NCI-H2029 treated with DMSO at 0.1 percent for 48 hours (cell line): ENCODE results near the gene LAGE3.

Experiments used
- DNase-seq: peaks from one replicate; lab custom pipeline; 2025; lab: John Stamatoyannopoulos, UW

Gene LAGE3

DNA sequence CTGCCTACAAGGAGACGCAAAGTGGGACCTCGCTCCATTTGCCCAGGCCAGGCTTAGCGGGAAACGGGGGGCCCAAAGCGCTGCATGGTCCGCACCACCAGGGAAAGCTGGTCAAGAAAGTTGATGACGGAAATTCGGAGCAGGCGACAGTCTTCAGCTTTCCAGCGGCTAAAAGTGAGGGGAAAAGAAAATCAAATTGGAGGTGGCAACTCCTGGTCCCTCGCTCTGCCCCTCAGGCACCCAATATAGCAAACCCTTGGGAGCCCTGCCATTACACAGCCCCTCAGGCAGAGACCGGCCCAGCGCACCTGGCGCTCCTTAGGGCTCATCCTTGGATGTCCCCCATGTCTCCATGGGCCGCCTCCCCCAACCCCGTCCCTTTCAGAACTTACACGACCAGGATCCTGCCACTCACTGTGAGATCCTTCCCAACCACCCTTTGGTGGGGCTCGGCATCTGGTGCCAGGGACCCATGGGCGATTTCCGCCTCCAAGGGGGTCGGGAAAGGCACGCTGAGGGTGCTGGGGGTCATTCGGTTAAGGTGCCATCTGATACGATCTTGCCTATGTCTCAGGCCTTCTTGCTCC, 1.1 kb downstream of the LAGE3 start:
- DNase-seq = no peak

DNA sequence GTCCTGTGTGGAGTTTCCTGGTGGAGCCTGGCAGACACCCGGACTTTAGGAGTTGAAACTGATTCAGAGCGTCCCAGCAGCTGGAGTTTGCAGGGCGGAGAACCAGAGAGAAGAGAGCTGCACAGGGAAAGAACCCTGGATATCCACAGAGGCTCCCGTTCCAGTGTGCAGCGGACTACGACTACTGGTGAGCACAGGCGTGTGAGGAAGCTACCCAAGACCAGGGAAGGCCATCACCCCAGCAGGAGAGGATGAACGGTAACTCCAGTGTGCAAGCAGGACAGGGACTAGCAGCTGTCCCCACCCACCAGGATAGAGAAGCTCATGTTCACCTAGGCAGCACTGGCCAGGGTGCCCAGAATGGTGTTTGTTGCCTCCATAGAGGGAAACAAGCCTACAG, 2.3 kb downstream of the LAGE3 start:
- DNase-seq = no peak

DNA sequence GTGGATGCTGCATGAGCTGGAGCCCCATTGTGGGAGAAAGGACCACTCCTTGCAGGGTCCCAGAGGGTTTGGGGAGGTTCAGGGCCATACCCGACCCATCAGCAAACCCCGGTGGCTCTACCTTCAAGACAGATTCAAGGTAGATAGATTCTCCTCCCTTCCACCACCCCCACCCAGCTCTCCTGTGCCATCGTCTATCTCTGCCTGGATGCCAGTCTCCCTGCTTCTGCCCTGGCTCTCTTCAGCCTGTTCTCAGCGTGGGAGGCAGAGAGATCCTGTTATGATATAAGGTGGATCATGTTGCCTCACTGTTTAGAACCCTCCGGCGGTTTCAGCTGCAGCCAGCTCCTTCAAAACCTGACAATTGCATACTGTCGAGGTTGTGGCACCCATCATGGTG, 5.4 kb downstream of the LAGE3 start:
- no peak for DNase-seq

DNA sequence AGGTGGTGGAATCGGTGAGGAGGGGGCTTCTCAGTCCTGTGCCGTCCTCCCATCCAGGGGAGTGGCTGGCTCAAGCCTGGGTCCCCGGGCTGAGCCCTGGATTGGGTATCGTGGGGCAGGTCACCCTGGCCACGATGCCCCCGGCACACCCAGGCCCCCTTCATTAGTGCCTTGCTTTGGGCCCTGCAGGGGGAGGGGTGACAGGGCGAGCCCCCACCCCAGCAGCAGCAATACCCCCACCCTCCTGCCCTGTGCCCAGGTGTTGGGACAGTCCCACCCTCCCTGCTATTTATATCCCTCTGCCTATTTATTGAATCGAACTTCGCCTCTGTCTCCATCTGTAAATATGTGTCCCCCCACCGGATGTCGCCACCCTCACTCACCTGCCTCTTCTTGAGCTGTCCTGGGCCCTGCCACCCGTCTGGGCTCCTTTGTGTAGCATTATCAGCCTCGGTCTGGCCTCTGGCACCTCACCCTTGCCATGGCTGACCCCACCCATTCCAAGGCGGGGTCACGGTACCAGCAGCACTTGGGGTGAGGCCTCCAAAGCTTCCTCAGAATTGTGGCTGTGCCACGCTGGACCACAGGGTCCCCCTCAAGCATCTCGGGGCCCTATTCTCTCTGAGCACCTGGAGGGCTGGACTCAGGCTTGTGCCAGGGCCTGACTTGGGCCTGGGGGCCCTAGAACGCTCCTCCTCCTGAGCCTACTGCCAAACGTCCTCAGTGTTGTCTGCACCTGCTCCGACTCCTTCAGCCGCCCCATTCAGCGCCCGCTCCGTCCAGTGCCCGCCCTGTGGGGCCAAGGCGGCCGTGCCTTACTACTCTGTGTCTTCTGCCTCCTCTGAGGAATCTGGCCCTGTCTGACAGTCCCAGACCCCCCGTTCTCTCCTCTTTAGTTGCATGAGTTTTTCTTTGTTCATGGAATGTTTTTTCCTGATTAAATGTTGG, 6.1 kb downstream of the LAGE3 start:
- DNase-seq = no peak

DNA sequence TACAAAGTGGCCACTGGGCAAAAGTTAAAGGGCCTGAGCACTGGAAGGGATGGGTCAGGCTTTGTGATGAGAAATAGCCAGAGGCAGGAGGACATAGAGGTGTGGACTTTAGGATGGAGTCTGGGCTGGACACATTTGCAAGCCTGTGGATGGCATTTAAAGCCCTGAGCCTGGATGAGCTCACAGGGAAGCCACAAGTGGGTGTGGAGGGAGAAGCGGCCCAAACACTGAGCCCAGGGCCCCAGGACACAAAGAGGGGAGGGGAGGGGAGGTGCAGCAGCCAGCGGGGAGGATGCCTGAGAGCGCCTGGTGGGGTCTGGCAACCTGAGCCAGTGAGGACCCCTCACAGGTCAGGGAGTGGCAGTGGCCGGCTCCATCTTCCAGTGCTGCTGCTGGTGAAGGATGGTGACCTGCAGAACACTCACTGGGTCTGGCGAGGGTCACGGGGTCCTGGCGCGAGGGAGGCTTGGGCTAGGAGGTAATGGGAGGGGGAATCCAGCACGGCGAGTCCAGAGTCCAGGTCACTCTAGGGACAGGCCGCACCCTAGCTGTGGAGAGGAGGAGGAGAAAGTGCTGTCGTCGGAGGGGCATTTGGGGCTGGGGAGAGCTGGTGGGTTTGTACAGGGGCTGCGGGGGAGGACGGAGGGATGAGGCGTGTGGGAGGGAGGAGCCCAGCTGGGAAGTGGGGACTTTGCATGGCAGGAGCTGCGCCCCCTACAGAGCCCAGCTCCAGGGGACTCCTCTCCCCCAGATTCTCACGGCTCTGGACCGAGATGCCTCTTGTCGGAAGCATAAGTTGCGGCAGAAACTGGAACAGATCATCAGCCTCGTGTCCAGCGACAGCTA, 7.0 kb downstream of the LAGE3 start:
- no peak for DNase-seq

DNA sequence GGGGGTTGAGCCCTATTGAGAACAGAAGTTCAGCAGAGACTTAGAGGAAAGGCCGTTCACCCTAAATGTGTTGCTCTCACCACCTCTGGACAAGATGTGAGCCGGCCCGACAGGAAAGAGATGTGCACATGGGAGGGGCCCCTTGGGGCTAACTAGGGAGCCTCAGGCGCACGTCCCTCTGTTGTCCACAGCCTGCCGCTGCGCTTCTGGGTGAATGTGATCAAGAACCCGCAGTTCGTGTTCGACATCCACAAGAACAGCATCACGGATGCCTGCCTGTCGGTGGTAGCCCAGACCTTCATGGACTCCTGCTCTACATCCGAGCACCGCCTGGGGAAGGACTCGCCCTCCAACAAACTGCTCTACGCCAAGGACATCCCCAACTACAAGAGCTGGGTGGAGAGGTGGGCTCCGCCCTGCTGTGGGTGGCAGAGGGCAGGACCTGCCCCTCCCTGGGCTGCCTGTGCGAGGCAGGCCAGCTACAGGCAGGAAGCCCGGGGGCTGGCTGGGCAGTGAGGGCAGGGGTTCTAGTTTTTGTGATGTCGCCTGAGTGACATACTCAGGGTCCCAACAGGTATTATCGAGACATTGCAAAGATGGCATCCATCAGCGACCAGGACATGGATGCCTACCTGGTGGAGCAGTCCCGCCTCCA, 8.0 kb downstream of the LAGE3 start:
- DNase-seq = no peak

- no peak for DNase-seq
Observed at GRCh38 chrX:154470434-154470833, 8.6 kb downstream of the LAGE3 start.

DNA sequence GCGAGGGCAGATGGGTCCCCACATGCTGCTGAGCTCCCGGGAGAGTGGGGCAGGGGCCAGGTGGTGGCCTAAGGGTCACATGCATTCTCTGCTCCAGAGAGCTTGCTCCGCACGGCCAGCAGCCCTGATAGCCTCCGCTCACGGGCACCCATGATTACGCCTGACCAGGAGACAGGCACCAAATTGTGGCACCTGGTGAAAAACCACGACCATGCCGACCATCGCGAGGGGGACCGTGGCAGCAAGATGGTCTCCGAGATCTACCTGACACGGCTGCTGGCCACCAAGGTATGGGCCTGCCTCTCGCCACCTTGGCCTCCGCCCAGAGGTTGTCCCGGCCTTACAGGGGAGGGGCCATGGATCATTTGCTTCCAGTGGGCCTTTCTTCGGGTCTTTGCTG, 9.2 kb downstream of the LAGE3 start:
- no peak for DNase-seq

DNA sequence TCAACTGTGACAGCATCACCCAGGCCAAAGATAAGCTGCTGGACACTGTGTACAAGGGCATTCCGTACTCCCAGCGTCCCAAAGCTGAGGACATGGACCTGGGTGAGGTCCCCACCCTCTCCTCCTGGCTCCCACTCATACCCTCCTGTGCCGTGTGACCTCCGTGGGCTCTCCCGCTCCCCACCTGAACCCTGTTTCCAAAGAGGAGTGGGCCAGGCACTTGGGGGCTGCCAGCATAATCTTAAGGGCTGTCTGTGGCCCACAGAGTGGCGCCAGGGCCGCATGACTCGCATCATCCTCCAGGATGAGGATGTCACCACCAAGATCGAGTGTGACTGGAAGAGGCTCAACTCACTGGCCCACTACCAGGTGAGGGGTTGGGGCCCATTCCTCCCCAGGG, 10.0 kb downstream of the LAGE3 start:
- DNase-seq = no peak

- DNase-seq = no peak
Observed at GRCh38 chrX:154468217-154468616, 10.9 kb downstream of the LAGE3 start.

GRCh38 chrX:154467556-154467955, 11.5 kb downstream of the LAGE3 start:
- no peak for DNase-seq

- DNase-seq = no peak
Observed at GRCh38 chrX:154466907-154467306, 12.2 kb downstream of the LAGE3 start.

GRCh38 chrX:154466036-154466435, 13.0 kb downstream of the LAGE3 start:
- no peak for DNase-seq

GRCh38 chrX:154465601-154466000, 13.5 kb downstream of the LAGE3 start:
- no peak for DNase-seq

DNA sequence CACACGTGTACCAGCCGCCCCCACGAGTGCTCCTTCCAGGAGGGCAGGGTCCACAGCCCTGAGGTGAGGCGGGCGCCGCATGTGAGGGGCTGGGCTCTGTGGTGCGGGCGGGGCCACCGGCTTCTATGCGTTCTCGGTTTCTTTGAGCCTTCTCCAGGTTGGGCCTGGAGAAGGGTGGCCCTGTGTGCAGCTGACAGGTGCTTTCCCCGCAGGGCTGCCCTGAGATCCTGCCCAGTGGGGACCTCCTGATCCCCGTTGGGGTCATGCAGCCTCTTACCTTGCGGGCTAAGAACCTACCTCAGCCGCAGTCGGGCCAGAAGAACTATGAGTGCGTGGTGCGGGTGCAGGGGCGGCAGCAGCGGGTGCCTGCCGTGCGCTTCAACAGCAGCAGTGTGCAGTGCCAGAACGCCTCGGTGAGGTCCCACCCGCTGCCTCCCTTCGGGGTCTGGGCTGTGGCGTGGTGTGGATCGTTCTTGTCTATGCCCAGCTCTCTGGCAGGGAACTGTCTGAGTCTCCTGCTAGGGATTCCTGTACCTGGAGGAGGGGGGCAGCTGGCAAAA, 14.2 kb downstream of the LAGE3 start:
- DNase-seq = no peak

DNA sequence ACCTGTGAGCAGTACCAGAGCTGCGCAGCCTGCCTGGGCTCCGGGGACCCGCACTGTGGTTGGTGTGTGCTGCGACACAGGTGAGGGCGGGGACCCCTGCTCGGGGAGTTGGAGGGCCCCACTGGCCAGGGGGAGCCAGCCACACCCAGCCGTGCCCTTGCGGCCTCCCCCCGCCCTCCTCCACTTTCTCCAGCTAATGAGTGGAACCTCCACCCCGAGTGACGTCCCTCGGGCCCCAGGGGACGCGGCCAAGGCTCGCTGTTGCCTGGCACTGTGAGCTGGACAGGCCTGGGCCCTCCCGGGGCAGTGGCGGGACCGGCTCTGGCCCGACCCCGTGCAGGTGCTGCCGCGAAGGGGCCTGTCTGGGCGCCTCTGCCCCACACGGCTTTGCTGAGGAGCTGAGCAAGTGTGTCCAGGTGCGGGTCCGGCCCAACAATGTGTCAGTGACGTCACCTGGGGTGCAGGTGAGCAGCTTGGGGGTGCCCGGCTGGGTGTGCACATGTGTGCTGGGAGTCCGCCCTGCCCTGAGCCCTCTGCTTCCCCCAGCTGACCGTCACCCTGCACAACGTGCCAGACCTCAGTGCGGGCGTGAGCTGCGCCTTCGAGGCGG, 15.4 kb downstream of the LAGE3 start:
- no peak for DNase-seq

- DNase-seq = no peak
Observed at GRCh38 chrX:154462396-154462795, 16.7 kb downstream of the LAGE3 start.

- no peak for DNase-seq
Observed at GRCh38 chrX:154460326-154460725, 18.8 kb downstream of the LAGE3 start.

GRCh38 chrX:154459832-154460231, 19.2 kb downstream of the LAGE3 start:
- DNase-seq = no peak

DNA sequence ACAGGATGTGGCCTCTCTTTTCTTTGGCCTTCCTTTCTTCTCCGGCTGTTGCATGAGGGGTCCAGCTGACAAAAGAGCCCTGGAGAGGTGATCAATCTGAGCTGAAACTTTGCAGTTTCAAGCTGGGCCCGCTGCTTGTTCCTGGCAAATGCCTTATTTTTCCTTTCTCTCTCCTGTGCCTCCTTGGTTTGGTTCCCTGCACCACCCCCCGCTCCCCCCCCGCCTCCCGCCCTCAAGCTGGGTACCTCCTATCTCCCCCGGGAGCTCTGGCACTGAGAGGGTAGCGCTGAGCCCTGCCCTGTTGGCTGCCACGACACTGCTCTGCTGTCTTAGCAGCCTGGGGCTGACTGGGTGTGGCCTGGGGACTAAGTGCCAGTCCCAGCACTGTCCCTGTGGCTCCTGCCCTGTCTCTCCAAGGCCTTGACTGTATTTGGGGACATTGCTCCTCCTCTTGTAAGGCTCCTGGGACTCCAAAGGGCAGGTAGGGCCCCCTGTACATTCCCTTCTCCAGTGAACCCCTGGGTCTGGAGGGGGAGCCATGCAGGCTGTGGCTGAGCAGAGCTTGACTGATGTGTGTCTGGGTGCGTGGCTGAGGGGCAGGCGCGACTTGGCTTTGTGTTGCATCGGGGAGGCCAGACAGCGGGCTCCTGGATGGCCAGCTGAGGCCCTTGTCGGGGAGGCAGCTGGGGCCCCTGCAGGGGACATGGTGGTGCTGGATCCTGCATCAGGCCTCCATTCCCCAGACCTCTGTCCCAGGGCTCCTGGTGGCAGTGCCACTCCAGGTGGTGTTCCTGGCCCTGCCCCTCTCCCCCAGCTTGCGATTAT, 19.9 kb downstream of the LAGE3 start:
- no peak for DNase-seq
